ENCODE results near the gene CAPN13.

CAPN13 gene

DNA sequence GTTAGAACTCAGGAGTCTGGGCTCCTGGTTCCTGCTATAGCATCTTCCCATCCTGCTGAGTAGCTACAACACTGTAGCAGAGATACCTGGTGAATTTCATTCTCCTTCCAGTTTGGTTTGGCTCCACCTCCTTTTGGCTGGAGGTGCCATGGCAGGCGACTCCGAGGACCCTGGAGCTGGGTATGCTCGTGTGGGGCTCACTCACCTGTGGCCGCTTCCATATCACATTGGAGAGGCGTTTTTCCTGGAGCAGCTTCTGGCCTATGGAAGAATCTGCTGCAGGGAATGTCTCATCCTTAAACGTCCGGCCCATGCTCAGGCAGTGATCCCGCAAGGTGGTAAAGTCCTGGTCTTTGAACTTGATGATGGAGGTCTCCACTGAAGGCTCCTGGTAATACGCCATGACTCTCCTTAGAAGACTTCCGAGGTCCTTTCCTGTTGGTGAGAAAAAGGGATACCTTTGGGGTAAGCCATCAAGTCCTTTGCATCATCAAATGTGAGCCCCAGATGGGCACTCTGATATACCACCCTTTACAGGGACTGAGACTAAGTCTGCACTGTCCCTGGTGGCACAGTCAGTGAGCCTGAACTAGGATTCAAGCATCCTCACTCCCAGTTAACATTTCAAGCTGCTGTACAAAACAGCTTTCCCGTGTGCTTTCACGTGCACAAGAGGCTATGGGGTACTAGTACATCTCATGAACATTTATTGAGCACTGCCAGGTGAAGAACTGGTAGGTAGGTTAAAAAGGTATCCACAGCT lies 20.1 kb downstream of the CAPN13 start:
- in situ Hi-C loops (cut with MboI; ENCODE audit: low sequenced_read_pairs), result no loop called here

DNA sequence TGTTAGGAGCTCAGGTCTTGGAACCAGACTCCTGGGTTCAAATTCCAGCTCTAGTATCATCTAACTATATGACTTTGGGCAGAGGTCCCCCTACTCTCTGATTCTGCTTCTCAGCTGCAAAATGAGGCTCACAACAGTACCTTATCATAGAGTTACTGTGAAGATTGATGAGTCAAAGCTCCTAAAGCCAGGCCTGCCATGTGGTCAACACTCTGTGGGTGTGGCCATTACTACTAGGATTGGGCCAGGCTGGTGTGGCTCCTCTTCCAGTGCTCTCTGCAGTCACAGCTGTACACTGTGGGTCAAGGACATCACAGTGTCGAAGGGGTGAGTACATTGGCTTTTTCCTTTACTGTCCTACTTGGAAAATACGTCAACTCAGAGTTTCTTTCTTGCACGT lies 22.6 kb downstream of the CAPN13 start:
- in situ Hi-C loops (cut with MboI; ENCODE audit: low sequenced_read_pairs), result no loop called here

DNA sequence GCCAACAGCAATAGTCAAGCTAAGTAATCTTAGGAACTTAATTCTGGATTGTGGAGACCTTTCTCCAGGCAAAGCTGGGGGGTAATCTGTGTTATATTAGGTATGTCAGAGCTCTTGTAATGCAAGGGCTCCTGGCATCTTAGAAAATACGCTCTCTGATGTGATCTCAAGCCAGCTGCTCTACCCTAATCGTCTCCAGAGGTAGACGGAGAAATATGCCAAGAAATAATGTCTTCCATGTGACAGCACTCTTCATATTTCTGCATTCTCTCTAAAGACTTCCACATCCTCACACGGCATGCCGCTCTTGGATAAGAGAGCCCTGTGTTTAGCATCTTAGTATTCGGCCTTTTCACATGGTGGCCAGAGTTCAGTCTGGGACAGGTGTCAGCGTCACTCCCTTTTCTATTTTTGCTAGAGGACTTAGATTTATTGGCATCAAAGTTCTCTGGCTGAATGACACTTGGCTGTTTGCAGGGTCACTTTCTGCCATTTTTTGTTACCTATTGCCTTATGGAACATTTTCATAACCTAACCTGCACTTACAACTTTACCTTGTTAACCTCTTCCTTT lies 25.2 kb downstream of the CAPN13 start:
- in situ Hi-C loops (cut with MboI; ENCODE audit: low sequenced_read_pairs), result no loop called here

DNA sequence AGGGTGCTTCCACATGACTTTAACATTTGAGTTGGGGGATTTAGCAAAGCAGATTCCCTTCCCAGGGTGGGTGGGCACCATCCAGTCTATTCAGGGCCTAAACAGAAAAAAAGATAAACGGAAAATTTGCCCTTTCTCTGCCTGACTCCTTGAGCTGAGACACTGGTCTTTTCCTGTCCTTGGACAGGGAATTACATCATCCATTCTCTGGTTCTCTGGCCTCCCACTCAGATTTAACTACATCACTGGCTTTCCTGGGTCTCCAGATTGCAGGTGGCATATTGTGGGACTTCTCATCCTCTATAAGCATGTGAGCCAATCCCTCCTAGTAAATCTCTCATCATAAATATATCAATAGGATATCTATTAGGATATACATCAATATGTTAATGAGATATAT lies 25.8 kb downstream of the CAPN13 start:
- in situ Hi-C loops (cut with MboI; ENCODE audit: low sequenced_read_pairs), result no loop called here

DNA sequence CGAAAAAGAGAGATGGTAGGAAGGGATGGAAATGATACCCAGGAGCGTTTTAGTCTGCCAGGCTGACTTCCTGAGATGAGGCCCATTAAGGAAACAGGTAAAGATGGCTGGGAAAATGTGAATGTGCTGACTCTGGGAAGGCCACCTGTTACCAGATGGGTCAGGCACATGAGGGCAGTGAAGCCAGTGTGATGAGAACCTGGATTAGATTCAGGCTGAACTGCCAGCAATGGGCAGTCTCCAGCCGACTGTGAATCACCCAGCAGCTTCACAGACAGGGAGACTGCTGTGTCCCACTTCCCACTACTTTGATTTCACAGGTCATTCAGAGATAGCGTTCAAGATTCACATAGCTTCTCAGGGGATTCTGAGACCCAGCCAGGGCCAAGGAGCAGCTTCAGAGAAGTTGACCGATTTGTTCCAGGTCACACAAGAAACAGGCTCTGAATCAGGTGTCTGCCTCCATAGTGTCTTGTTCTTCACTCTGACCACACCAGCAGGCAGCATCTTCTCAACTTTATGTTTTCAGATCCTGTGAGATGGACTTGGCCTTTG lies 26.4 kb downstream of the CAPN13 start:
- in situ Hi-C loops (cut with MboI; ENCODE audit: low sequenced_read_pairs), result no loop called here

DNA sequence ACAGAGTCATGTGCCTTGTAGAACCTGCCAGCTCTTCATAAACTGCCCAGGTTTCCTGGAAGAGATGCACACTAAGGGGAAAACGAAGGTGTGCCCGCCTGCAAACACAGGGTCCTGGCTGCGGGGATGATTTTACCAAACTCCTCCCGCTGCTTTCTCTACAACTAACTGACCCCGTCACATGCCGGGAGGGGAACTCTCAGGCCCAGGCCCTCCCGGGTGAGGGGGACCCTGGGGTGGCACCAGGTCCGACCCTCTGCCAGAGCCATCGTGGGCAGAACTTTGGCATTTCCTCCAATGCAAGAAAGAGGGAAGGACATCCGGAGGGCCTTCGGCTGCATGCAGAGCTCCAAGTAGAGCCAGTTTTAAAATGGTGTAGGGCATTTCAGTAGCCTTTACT lies 28.6 kb downstream of the CAPN13 start:
- in situ Hi-C loops (cut with MboI; ENCODE audit: low sequenced_read_pairs), result no loop called here

DNA sequence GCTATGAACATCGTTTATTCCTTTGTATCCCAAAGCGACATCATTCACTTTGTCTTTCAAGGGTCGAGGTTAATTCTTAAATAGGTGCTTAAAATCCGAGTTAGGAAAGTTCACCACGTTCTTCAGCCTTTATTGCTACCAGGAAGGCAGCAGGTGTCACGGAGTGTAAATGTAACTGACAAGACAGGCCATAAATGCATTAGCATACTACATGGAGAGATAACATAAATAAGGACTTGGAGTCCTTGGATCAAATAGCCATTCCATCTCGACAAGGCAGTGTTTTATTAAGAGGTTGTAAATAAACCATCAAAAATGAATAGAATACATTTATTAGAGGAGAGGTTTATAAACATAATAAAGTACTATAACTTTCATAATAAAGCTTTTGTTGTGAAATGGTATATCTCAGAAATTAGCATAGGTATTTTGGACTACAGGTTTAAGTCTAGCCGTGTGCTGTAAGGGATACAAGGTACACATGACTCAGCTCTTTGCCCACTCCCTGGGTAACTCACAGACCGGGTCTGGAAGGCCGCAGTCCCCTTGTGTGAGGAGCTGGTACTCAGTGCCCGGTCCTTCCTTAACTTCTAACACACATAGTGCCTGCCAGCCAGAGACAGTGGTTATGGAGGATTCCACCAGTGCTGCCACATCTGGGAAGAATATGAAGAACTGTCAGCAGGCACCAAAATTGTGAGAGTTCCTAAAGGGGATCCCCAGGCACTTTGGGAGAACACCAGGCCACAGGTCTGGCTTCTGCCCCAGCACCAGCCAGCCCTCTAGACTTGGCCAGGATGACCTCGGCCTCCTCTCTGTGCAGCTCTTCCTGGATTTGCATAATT lies 29.4 kb downstream of the CAPN13 start:
- in situ Hi-C loops (cut with MboI; ENCODE audit: low sequenced_read_pairs), result no loop called here

DNA sequence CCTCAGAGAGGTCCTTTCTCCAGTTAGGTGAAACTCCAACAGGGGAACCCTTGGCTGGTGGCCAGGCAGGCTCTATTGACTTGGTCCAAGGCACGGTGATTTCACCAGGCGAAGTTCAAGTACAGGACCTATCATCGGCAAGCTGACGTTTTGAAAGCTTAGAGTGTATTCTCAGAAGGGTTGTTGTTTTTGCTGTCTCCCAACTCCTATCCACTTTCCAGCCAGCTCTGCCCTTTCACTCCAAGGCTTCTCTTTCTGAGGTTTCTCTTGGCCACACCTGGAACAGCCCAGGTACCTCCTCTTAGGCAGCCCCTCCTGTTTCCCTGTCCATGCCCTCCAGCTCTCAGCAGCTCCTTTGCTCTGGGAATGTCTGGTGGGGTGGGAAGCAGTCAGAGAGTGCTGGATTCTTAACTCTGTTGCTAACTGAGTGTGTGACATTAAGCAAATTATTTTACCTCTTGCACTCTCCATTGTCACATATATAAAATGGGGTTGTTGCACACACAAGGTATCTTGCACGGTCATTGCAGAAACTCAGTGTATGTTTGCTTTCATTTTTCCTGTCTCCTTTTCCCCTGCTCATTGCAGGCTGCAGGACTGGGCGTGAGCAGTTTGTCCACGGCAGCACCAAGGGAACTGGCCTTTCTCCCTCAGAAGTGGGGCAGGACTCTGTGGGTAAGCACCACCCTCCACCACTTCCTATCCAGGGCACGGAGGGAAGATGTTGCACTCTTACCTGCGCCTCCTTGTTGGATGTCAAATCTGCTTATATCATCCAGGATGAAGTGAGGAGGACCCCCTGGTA lies 30.2 kb downstream of the CAPN13 start:
- in situ Hi-C loops (cut with MboI; ENCODE audit: low sequenced_read_pairs), result no loop called here

DNA sequence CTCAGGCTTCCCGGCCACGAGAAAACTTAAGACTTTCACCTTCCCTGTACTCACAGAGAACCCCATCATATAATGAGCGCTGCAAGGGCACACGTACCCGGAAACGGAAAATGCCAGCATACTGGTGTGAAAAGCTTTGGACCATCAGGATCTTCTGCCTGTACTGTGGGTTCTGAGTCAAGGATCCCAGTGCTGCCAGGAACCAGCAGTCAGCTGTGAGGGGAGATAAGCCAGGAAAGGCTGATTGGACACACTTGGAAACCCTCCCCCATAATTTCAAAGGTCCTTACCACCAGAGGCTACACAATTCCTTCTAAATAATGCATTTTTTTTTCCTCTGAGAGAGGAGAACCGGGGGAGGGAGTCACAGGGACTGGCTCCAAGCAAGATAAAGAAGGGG lies 31.4 kb downstream of the CAPN13 start:
- in situ Hi-C loops (cut with MboI; ENCODE audit: low sequenced_read_pairs), result no loop called here

DNA sequence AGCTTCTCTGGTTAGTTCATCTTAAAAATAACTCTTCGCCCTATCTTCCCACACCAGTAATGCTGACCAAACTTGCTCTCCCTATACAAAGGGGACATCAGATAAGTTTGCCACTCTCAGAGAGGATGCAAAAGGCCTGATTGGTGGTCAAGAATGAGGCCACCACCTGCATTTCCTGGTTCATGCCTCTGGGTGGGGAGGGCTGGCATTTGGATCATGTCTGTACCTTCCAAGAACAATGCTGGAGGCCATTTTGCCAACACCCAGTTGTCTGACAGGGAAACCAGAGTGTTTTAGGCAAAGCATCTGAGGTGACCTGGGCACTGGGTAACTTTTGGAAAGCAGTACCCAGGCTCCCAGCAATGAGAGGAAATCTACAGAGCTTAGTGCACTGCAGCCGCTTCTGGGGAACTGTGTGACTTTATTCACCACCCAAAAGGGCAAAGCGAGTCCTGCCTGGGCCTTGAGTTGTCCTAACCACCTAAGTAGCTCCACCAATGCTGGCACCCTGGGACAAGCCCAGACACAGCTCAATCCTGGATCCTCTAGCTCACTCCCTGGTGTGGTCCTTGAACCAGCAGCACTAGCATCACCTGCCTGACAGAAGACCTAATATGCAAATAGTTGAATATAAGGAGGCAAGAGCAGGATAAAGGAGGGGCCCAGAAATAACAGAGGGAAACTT lies 35.1 kb downstream of the CAPN13 start:
- in situ Hi-C loops (cut with MboI; ENCODE audit: low sequenced_read_pairs), result no loop called here

DNA sequence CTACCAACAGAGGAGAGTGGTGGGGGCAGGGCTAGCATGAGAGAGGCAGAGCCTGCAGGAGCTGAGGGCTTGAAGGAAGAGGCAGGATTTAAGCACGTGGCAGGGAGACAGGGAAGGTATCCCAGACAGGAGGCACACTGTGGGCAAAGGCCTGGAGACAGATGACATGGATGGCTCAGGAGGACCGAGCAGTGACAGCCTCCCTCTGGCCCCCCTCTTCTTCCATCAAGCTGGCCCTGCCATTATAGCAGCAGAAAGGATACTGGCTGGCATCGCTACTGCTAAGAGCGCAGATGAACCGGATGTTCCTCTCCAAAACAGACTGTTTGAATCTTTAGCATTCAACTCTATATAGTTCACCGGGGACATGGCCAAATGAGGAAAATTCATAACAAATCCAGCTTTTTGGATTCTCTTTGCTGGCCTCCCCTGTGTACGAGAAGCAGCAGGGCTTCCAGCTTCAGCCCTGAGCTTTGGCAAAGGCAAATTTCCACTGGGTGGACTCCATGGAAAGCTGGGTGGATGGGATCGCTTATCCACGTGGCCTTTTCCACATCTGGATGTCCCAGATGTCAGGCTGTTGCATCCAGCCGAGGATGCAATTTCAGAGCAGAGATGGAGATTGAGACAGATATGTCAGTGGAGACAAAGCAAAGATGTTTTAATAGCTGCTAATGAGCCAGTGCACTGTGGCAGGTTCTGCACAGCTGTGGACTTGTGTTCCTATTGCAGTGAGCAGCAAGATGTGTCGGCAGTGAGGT lies 36.2 kb downstream of the CAPN13 start:
- in situ Hi-C loops (cut with MboI; ENCODE audit: low sequenced_read_pairs), result no loop called here

DNA sequence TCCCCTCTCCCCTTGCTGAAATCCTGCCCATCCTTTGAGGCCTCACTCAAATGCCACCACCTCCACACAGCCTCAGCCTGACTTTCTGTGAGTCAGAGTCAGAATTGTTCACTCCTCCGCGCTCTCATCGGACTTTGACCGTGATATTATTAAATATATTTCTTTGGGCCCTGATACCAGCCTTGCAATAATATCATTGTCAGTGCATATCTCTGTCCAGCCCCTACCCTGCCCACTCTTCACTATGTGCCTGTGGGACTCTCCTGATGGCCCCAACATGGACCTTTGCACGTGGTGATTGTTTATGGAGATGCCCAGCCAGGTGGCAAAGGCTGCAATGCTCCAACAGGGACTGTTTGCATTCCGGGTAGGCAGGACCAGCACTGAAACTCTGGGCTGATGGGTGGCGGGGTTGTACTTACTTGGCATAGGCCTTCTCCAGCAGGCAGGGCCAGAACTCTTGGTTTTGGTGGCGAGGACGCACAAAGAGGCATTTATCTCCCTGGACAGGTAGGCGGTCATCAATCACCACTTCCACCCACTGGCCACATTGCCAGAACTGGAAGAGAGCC lies 37.3 kb downstream of the CAPN13 start:
- in situ Hi-C loops (cut with MboI; ENCODE audit: low sequenced_read_pairs), result no loop called here

DNA sequence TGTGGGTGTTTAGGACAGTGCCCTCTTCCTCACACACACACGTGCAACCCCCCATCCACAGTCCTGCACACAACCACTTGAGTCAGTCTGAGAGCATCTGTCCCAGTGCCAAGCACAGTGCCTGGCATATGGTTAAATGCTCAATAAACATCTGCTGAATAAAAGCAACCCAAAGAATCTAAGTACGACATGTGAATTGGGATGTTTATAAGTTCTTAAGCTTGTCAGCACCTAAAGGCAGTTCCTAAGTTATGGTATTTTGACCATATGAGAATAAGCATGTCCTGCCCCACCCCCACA lies 37.8 kb downstream of the CAPN13 start:
- in situ Hi-C loops (cut with MboI; ENCODE audit: low sequenced_read_pairs), result no loop called here

DNA sequence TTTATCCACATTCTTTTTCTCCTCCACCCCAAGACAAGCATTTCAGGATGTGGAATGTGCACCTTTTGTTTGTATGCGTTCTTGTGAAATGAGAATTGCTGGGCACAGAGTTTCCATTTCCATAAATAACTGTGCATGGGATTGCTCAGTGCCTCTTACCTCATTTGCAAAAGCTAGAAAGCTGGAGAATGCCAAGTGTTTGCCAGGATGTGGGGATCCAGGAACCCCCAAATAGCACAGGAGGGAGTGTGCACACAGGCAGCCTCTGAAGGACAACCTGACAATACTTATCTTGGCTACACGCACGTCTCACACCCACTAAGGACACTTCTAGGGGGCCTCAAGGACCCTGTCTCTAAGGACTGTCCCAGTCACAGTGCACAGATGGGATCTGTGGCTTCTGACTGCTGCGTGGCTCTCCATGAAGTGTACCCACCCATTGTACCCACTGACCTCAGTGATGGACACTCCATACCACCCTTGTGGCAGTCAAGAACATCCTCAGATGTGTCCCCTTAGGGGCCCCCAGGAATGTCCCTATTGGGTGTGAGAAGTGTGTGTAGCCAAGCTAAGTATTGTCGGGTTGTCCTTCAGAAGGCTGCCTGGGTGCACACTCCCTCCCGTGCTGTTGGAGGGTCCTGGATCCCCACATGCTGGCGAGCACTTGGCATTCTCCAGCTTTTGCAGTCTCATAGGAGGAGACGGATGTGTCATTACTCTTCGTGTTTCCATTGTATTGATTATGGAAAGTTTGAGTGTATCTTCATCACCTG lies 38.4 kb downstream of the CAPN13 start:
- in situ Hi-C loops (cut with MboI; ENCODE audit: low sequenced_read_pairs), result no loop called here

DNA sequence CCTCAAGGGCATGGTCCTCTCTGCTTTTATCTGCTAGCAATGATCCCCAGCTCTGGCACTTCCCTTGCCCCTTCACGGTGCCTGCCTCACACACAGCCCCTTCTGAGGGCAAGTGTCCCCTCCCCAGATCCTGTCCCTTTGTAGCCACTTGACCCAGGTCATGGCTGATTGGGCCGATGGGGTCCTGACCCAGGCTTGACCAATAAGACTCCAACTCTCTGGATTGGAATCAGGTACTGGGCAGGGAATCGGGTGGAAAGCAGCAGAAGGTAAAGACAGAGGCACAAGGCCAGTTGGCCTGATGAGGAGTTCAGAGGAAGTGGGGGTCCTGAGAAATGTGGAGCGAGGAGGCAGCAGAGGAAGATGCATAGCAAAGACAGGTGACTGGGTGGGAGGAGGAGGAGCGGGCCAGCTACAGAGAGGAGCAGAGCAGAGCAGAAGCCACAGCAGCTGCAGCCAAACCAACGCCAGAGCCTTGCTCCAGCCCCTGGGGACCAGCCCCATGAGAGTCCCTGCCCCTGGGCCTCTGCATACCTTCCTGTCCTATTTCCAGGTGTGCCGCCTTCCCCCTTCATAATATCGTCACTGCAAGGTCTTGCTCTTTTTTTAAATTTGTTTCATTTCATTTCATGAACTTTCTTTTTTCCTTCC lies 39.1 kb downstream of the CAPN13 start:
- in situ Hi-C loops (cut with MboI; ENCODE audit: low sequenced_read_pairs), result no loop called here

DNA sequence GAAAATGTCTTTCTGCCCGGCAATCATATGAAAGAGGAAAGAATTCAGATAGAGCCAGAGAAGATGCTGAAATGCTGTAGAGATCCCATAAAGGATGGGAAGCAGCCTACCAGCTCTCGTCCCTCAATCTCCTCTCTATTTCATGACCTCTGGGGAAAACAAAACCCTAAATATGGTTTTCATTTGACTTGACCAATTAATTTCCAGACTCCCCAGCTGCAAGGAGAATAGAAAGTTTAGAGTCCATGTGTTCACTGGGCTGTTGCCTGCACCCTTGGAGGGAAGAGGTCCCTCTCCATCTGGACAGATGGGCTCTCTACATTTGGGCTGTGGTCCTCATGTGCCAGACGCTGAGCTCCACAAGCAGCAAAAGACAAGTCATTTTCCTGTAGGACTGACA lies 40.6 kb downstream of the CAPN13 start:
- in situ Hi-C loops (cut with MboI; ENCODE audit: low sequenced_read_pairs), result no loop called here

DNA sequence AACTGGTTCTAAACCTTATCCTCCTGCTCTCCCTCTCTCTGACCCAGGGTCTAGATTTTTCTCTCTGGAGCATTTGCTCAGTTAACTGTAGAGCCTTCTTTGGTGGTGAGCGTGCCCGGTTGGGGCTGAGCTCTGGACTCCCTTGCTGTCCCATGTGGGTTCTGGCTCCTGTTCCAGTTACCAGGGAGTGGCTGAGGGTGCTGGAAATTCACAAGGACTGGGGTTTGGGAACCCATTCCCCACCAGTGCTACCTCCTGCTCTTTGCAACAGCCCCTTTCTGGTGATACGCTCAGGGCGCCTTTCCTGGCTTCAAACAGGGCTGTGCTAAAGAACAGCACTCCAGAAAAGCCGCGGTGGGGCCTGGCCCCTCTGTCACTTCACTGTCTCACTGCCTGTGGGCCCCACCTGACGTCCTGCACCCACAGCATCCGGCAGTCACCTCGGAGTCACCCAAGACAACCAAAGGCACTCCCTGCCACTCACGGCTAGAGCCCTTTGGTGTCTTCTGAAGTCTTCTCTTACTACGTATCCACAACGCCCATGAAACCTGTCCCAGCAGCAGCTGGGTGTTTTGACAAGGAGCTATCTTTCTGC lies 41.3 kb downstream of the CAPN13 start:
- in situ Hi-C loops (cut with MboI; ENCODE audit: low sequenced_read_pairs), result no loop called here

DNA sequence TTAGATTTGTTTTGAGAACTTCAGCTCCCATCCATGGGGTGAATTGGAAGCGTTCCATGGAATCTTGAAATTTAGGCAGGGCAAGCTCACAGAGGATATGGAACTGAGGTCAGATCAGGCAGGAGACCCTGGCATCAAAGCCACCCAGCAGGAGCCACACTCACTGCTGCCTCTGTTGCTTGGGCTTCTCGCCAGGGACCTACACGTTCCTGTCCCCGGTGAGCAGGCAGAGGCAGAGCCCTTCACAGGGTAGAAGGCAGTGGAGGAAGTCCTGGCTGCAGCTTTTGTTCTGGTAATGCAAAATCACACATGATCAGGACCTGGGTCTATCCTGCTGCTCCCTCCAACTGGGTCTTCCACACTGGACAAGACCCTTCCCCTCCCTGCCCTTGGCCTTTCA lies 42.1 kb downstream of the CAPN13 start:
- in situ Hi-C loops (cut with MboI; ENCODE audit: low sequenced_read_pairs), result no loop called here

Data from hTERT RPE-1 (cell line).